Activated naive CD8-positive, alpha-beta T cell treated with anti-CD3 and anti-CD28 coated beads, Interleukin-2, amount 10 ng/mL, durations not matched to agents 7 days and 5 days (primary cell): Measurements from ENCODE around the gene PSMA5. TPM values are rescaled to one million over a fixed set of nuclear protein-coding genes. Genes with fewer than 3 reads are reported as not detected.
A peak's percentile ranks its signal among the peaks of the same experiment; 100 is the strongest.
"Not testable (repeated sequence)": the region's sequence is repeated elsewhere in the genome, so short reads cannot be mapped to it uniquely, and the experiment has no call there.

ENCODE experiments used
- ATAC-seq: fragments of 150-1000 bp; cut with Tn5 transposase; one replicate; pipeline ENCODE4 v1.10.0; 2021; ENCODE audit warnings: low read depth, moderate library complexity
- POLR2A ChIA-PET: fragments of 350-600 bp; sonication (Branson Sonifier 250); formaldehyde crosslinking; loops from one replicate; lab custom pipeline; 2021; ENCODE audit warnings: antibody characterized with exemption; lab: Charles Lee
- DNase-seq: peaks from one replicate; pipeline ENCODE4 v3.0.0; 2021
- H3K27ac Mint-ChIP-seq: one replicate; pipeline ENCODE4 v1.8.0; 2022; ENCODE audit warnings: mild to moderate bottlenecking, mixed read lengths
- H3K27me3 Mint-ChIP-seq: one replicate; pipeline ENCODE4 v1.8.0; 2022; ENCODE audit warnings: mild to moderate bottlenecking, moderate library complexity, mixed read lengths
- H3K36me3 Mint-ChIP-seq: one replicate; pipeline ENCODE4 v1.8.0; 2021; ENCODE audit warnings: mild to moderate bottlenecking, mixed read lengths
- H3K4me1 Mint-ChIP-seq: one replicate; pipeline ENCODE4 v1.8.0; 2021; ENCODE audit warnings: mixed read lengths
- H3K4me3 Mint-ChIP-seq: one replicate; pipeline ENCODE4 v1.8.0; 2022; ENCODE audit warnings: mild to moderate bottlenecking, moderate library complexity, mixed read lengths
- H3K9me3 Mint-ChIP-seq: one replicate; pipeline ENCODE4 v1.8.0; 2021; ENCODE audit warnings: mixed read lengths
- total RNA-seq, 2 experiments: library from RNA; stranded (reverse); gene quantifications; one replicate each; pipeline ENCODE4 v1.2.3, GENCODE V29; 2021

The PSMA5 gene
- total RNA-seq, 2 experiments from 2014 or later: 135 TPM

DNA sequence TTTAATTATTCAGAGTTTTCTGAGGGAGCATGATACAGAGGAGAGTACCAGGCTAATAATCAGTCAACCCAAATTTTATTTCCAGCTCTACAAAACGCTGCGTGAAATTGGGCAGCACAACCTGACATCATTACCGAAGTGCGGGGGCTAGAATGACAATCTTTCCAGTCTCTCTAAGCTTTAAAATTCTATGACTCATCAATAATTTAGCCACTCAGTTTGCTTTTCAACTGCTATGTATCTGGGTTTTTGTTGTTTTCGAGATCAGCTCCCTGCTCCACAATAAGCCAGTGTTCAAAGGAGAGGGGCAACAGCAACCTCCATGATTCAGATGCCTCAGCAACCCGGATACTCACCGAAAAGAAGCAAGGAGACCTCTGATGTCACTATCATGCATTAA lies 42.4 kb downstream of the PSMA5 start:
- Mint-ChIP-seq H3K4me3 (no peak overlapping the region), H3K27ac (no peak overlapping the region), H3K4me1 (peaks cover 5% of the 10 kb centered on the region), H3K27me3 (no peaks in the 10 kb centered on the region), H3K9me3 (no peaks in the 10 kb centered on the region), H3K36me3 (peaks cover 2% of the 10 kb centered on the region)
- ATAC-seq: no peak
- DNase-seq: no peak
- POLR2A ChIA-PET: no interaction called here

DNA sequence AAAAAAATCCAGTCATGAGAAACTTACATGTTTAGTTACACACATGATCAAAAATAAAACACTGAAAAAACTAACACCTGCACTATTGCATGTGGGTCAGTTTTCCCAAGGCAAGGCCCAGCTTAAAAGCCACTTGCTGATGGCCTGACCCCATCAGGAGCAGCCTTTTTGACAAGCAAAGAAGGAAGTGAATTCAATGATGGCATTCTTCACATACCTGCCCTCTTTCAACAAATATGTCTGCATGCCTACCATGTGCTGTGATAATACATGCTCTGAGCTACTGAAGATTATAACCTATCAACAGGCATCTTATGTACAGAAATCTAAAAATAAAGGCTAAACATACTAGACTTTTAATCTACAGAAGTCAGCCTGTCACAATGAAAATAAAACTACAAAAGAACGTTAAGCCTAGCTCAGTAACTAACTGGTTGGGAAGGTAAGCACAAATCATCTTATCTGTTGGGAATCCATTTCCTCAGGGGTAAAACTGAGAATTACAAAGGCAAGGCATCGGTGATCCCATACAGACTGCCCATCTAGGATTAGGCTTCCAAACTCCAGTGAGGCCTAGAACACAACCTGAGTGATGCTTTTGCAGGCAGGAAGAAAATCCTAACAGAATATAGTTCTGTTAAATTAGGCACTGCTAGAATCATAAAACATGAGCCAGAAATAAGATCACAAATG lies 43.0 kb downstream of the PSMA5 start:
- Mint-ChIP-seq H3K27me3 (no peaks in the 10 kb centered on the region), H3K36me3 (peaks cover 2% of the 10 kb centered on the region), H3K9me3 (no peaks in the 10 kb centered on the region), H3K27ac (no peak overlapping the region), H3K4me3 (no peak overlapping the region), H3K4me1 (peaks cover 5% of the 10 kb centered on the region)
- POLR2A ChIA-PET: no interaction called here
- ATAC-seq (no peak), DNase-seq (no peak)

DNA sequence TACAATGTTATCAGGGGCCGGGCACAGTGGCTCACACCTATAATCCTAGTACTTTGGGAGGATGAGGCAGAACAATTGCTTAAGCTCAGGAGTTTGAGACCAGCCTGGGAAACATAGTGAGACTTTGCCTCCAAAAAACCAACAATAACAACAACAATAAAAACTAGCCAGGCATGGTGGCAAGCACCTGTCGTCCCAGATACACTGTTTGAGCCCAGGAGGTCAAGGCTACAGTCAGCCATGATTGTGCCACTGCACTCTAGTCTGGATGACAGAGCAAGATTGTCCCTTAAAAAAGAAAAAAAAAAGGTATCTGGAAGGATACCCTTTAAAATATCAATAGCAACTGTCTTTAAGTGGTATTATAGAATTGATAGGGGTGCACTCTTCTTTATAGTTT lies 44.7 kb downstream of the PSMA5 start:
- Mint-ChIP-seq H3K27me3 (no peaks in the 10 kb centered on the region), H3K36me3 (peaks cover 2% of the 10 kb centered on the region), H3K27ac (no peak overlapping the region), H3K9me3 (no peaks in the 10 kb centered on the region), H3K4me1 (peaks cover 3% of the 10 kb centered on the region), H3K4me3 (no peak overlapping the region)
- ATAC-seq (no peak), DNase-seq (no peak)
- POLR2A ChIA-PET: no interaction called here

DNA sequence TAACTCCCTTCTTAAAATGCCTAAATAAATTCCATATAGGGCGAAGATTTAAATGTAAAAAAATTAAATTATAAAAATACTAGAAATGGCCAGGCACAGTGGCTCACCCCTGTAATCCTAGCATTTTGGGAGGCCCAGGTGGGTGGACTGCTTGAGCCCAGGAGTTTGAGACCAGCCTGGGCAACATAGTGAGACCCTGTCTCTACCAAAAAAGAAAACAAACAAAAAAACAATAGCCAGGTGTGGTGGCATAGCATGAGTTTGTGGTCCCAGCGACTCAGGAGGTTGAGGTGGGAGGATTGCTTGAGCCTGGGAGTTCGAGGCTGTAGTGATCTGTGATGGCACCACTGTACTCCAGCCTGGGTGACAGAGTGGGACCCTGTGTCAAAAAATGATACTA lies 46.3 kb downstream of the PSMA5 start:
- peaks cover 6% of the 10 kb centered on the region for H3K36me3 Mint-ChIP-seq
- no peak for DNase-seq
- no peaks in the 10 kb centered on the region for H3K9me3 Mint-ChIP-seq
- H3K27ac Mint-ChIP-seq: no peak overlapping the region
- no peak for ATAC-seq
- no peak overlapping the region for H3K4me3 Mint-ChIP-seq
- peaks cover 8% of the 10 kb centered on the region for H3K4me1 Mint-ChIP-seq
- POLR2A ChIA-PET: interaction anchor here (0.7 to 1.3 kb wide), 2 partner anchors 13 to 46 kb away, joined by 3 to 4 read pairs; no protein-coding TSS in a partner anchor
- H3K27me3 Mint-ChIP-seq: no peaks in the 10 kb centered on the region

DNA sequence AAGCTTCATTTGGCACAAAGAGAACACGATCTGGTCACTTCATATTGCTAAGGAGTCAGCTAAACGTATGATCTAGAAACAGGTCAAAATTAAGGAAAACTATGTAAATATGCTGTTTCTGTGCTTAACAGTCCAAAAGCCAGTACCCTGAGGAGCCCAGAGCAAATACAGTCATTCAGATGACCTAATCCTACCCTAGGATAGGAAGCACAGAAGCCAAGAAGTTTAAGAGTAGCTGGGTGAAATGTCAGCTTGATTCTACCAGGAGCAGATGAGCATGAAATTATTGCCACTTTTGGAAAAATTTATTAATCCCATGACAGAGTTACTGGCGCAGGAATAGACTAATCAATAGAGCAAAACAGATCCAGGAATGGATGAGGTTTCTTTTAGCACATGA lies 46.8 kb downstream of the PSMA5 start:
- Mint-ChIP-seq H3K27me3 (peaks cover under 1% of the 10 kb centered on the region), H3K36me3 (peaks cover 10% of the 10 kb centered on the region), H3K4me1 (peaks cover 10% of the 10 kb centered on the region), H3K9me3 (peaks cover 2% of the 10 kb centered on the region), H3K27ac (no peak overlapping the region), H3K4me3 (no peak overlapping the region)
- POLR2A ChIA-PET: interaction anchor here (1.3 kb wide), 1 partner anchor 12 kb away, joined by 3 read pairs; no protein-coding TSS in a partner anchor
- no peak for DNase-seq
- no peak for ATAC-seq

DNA sequence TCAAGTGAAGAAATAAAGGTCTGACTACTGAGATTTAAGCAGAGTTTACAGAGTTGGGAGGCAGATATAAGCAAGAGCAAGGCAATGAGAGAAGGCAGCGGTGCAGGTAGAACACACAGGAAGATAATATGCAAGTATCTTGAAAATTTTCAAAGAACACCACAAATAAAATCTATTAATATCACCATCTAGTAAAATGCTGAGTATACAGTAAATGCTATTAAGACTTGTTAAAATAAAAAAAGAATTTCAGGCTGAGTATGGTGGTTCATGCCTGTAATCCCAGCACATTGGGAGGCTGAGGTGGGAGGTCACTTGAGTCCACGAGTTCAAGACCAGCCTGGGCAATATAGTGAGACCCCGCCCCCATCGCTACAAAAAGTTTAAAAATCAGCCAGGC lies 48.5 kb downstream of the PSMA5 start:
- Mint-ChIP-seq H3K4me1 (peaks cover 21% of the 10 kb centered on the region), H3K36me3 (peaks cover 13% of the 10 kb centered on the region), H3K27ac (no peak overlapping the region), H3K27me3 (peaks cover 3% of the 10 kb centered on the region), H3K9me3 (peaks cover 3% of the 10 kb centered on the region), H3K4me3 (no peak overlapping the region)
- DNase-seq: no peak
- no peak for ATAC-seq
- POLR2A ChIA-PET: no interaction called here

DNA sequence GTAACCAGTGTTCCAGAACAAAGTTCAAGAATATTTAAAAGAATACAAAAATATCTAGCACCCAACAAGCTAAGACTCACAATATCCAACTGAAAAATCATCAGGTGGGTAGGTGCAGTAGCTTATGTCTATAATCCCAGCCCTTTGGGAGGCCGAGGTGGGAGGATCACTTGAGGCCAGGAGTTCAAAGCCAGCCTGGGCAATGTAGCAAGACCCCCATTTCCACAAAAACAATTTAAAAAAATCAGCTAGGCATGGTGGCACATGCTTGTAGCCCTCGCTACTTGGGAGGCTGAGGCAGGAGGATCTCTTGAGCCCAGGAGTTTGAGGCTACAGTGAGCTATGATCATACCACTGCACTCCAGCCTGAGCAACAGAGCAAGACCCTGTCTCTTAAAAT lies 52.6 kb downstream of the PSMA5 start:
- H3K36me3 Mint-ChIP-seq: peaks cover 13% of the 10 kb centered on the region
- H3K27me3 Mint-ChIP-seq, ATAC-seq, DNase-seq, H3K9me3 Mint-ChIP-seq: not testable (repeated sequence)
- H3K4me3 Mint-ChIP-seq: peak overlapping the region; percentile 67
- H3K4me1 Mint-ChIP-seq: peaks cover 46% of the 10 kb centered on the region
- peak overlapping the region; percentile 77 for H3K27ac Mint-ChIP-seq
- POLR2A ChIA-PET: interaction anchor here (0.6 to 0.9 kb wide), 2 partner anchors 88 to 90 kb away, joined by 3 read pairs; partner anchors contain the start of gene PSRC1

DNA sequence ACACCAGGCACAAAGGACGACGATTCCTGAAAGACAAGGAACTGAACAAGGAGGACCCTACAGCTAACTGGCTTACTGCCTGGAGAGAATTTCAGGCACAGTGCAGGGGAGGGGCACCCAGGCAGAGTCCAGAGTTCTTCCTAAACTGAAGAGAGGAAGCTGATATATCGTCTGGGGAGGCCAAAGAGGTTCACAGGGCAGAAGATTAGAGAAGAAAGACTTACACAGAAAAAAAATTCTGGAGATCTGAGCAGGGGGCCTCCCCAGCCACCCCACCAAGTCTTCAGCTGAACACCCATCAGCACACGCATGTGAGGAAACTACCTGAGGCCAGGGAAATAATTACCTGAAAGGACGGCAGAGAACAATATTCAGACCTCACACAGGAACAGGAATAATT lies 53.1 kb downstream of the PSMA5 start:
- Mint-ChIP-seq H3K4me1 (peaks cover 46% of the 10 kb centered on the region), H3K4me3 (peak overlapping the region; percentile 67), H3K27ac (peak overlapping the region; percentile 77)

DNA sequence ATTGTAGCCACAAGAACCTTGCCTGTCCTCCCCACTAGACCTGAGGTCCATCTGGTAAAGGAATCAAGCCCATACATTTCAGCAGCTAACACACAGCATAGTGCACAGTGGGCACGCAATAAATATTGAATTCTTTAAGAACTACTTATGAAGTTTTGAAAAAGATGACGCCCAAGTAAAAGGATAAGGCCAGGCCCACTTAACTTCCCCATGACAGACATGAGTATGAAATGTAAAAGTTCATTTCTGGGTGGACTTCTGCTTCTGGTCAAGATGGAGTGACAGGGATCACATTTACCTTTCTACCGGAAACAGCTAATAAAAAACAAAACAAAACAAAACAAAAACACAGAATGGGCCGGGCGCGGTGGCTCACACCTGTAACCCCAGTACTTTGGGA lies 54.0 kb downstream of the PSMA5 start:
- ATAC-seq (no peak), DNase-seq (no peak)
- H3K4me1 Mint-ChIP-seq: peaks cover 46% of the 10 kb centered on the region
- no peak overlapping the region for H3K27ac Mint-ChIP-seq
- H3K27me3 Mint-ChIP-seq: peaks cover 9% of the 10 kb centered on the region
- POLR2A ChIA-PET: no interaction called here
- peaks cover 3% of the 10 kb centered on the region for H3K9me3 Mint-ChIP-seq
- H3K36me3 Mint-ChIP-seq: peaks cover 15% of the 10 kb centered on the region
- no peak overlapping the region for H3K4me3 Mint-ChIP-seq

More for the DNA sequence above, 53.1 kb downstream of the PSMA5 start:
- peaks cover 3% of the 10 kb centered on the region for H3K9me3 Mint-ChIP-seq
- peak; percentile 52 for ATAC-seq
- DNase-seq: no peak
- peaks cover 9% of the 10 kb centered on the region for H3K27me3 Mint-ChIP-seq
- POLR2A ChIA-PET: interaction anchor here (0.6 to 0.9 kb wide), 2 partner anchors 61 to 90 kb away, joined by 3 read pairs; partner anchors contain the start of gene PSRC1
- H3K36me3 Mint-ChIP-seq: peaks cover 13% of the 10 kb centered on the region

DNA sequence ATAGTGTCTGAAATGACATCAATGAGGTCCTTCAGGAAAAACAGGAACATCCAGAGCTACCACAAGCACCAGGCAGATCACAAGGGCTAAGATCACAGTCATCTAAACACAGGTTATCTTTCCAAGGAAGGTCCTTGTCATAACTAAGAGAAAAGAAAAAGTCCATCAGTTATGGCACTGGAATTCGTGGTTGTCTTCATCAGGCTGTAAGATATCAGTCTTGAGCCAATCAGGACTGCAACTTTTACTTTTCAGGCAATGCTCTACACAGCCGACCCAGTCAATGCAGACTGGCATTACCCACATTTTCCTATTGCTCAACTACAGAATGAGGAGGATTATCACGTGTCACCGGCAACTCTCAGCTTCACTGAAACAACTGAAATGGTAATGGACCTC lies 54.9 kb downstream of the PSMA5 start:
- Mint-ChIP-seq H3K4me3 (peak overlapping the region; percentile 63), H3K36me3 (peaks cover 20% of the 10 kb centered on the region), H3K9me3 (peaks cover 3% of the 10 kb centered on the region), H3K4me1 (peaks cover 45% of the 10 kb centered on the region), H3K27me3 (peaks cover 9% of the 10 kb centered on the region), H3K27ac (peak overlapping the region; percentile 23)
- DNase-seq (no peak), ATAC-seq (peak; percentile 25)
- POLR2A ChIA-PET: interaction anchor here (1.5 kb wide), 1 partner anchor 27 kb away, joined by 4 read pairs; the partner anchor contains the start of gene SORT1

DNA sequence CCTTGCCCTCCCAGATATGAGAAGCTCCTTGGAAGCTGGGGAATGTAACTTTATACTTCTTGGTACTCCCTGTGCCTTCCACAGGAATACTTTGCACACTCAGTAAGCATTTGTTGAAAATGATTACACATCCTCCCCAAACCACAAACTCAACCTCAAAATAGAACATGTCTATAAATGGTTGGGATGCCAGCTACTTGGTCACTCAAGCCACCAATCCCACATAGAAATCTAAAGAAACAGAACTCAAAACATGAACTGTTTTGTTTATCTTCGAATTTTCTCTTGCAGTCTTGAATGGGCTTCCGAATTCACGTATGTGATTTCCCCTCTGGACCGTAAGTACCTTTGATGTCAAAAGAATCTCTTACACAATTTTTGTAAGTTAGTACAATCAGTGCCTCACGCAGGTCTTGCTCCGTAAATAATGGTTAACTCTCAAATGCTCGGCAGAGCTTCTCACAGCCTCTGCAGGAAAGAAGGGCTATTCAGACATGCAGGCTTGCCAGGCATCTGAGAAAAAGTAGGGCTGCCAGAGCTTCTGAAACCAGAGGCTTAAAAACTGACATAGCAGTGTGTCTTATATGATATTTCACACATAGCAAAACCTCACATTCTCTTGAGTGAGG lies 55.4 kb downstream of the PSMA5 start:
- H3K27ac Mint-ChIP-seq: peak overlapping the region; percentile 23
- DNase-seq: no peak
- H3K4me1 Mint-ChIP-seq: peaks cover 45% of the 10 kb centered on the region
- ATAC-seq: peak; percentile 25
- H3K36me3 Mint-ChIP-seq: peaks cover 24% of the 10 kb centered on the region
- H3K27me3 Mint-ChIP-seq: peaks cover 9% of the 10 kb centered on the region
- H3K9me3 Mint-ChIP-seq: peaks cover 3% of the 10 kb centered on the region
- POLR2A ChIA-PET: interaction anchor here (1.5 kb wide), 1 partner anchor 27 kb away, joined by 4 read pairs; the partner anchor contains the start of gene SORT1
- H3K4me3 Mint-ChIP-seq: peak overlapping the region; percentile 63

DNA sequence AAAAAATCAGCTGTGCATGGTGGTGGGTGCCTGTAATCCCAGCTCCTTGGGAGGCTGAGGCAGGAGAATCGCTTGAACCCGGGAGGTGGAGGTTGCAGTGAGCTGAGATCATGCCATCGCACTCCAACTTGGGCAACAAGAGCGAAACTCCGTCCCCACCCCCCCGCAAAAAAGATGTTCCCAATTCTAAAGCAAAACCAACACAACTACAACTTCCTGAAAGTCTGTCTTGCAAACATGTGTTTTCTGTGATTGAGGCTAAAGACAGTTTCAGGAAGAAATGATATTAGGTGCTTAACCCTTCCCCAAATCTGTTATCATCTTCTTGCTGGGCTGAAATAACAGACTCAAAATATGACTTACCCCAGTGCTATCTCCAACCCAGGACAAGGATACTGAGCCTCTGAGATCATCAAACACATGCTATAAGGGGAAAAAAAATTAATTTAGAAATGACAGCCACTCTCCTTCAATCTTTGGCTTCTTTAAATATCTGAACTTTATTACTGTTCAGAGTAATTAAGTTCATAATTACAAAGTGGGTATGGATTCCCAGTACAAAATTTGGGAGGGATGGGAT lies 57.0 kb downstream of the PSMA5 start:
- Mint-ChIP-seq H3K27ac (no peak overlapping the region), H3K9me3 (peaks cover 2% of the 10 kb centered on the region), H3K27me3 (peaks cover 7% of the 10 kb centered on the region), H3K36me3 (peaks cover 12% of the 10 kb centered on the region), H3K4me1 (peaks cover 35% of the 10 kb centered on the region), H3K4me3 (no peak overlapping the region)
- POLR2A ChIA-PET: no interaction called here
- ATAC-seq (no peak), DNase-seq (no peak)

DNA sequence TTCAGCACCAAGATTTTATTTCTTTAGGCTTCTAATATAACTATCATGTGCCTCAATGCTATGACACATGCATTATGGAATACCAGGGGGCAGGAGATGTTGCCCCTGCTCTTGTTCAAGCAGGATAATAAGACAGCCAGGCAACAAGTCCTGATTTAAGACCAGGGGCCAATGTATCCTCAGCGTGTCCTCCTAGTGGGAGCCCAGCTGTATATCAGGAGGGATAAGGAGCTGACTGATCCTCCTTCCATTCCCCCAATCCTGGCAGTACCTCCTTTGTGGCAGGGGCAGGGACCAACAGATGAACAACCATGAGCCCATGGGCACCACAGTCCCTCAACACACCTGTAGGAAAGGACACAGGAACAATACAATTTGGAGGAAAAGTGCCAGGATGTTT lies 57.8 kb downstream of the PSMA5 start:
- H3K4me3 Mint-ChIP-seq: no peak overlapping the region
- peaks cover 6% of the 10 kb centered on the region for H3K27me3 Mint-ChIP-seq
- no peak for ATAC-seq
- H3K27ac Mint-ChIP-seq: no peak overlapping the region
- POLR2A ChIA-PET: no interaction called here
- no peak for DNase-seq
- peaks cover 31% of the 10 kb centered on the region for H3K4me1 Mint-ChIP-seq
- peaks cover 2% of the 10 kb centered on the region for H3K9me3 Mint-ChIP-seq
- H3K36me3 Mint-ChIP-seq: peaks cover 12% of the 10 kb centered on the region
